Activated CD4-positive, CD25-positive, alpha-beta regulatory T cell treated with anti-CD3 and anti-CD28 coated beads, Interleukin-2, amount 50 U/mL, for 16 hours (primary cell): Measurements from ENCODE around the gene ERCC6L2.

Experiments
- DNase-seq: peaks from one replicate; pipeline ENCODE4 v3.0.0-alpha.2; 2020; ENCODE audit warnings: low read depth, low spot score

ERCC6L2 gene

GRCh38 chr9:95862343-95862742 is 13.1 kb upstream of the ERCC6L2 start:
- no peak for DNase-seq

- DNase-seq, result no peak
Observed at GRCh38 chr9:95864852-95865580, 10.5 kb upstream of the ERCC6L2 start.

GRCh38 chr9:95870352-95870751 is 5.1 kb upstream of the ERCC6L2 start:
- no peak for DNase-seq

- DNase-seq, result no peak
Observed at GRCh38 chr9:95870906-95871305, 4.6 kb upstream of the ERCC6L2 start.

GRCh38 chr9:95874303-95874988 is 1.0 kb upstream of the ERCC6L2 start:
- DNase-seq, result no peak

GRCh38 chr9:95874989-95875304 is 544 bp upstream of the ERCC6L2 start:
- DNase-seq, result peak; percentile 47

- DNase-seq, result no peak
Observed at GRCh38 chr9:95876138-95876444, 600 bp downstream of the ERCC6L2 start.

- DNase-seq, result no peak
Observed at GRCh38 chr9:95876595-95876994, 1.1 kb downstream of the ERCC6L2 start.

GRCh38 chr9:95877984-95878383 is 2.5 kb downstream of the ERCC6L2 start:
- DNase-seq, result no peak

- no peak for DNase-seq
Observed at GRCh38 chr9:95879591-95879990, 4.1 kb downstream of the ERCC6L2 start.

- DNase-seq, result no peak
Observed at GRCh38 chr9:95880021-95880690, 4.7 kb downstream of the ERCC6L2 start.

GRCh38 chr9:95887926-95888497 is 12.5 kb downstream of the ERCC6L2 start:
- DNase-seq, result no peak

GRCh38 chr9:95890594-95890993 is 15.1 kb downstream of the ERCC6L2 start:
- no peak for DNase-seq

- DNase-seq, result no peak
Observed at GRCh38 chr9:95891067-95891671, 15.7 kb downstream of the ERCC6L2 start.

GRCh38 chr9:95892690-95893089 is 17.2 kb downstream of the ERCC6L2 start:
- no peak for DNase-seq

GRCh38 chr9:95896580-95896979 is 21.1 kb downstream of the ERCC6L2 start:
- no peak for DNase-seq

- no peak for DNase-seq
Observed at GRCh38 chr9:95901506-95901905, 26.0 kb downstream of the ERCC6L2 start.

- DNase-seq, result no peak
Observed at GRCh38 chr9:95903398-95903797, 27.9 kb downstream of the ERCC6L2 start.

- DNase-seq, result no peak
Observed at GRCh38 chr9:95907794-95908193, 32.3 kb downstream of the ERCC6L2 start.

- no peak for DNase-seq
Observed at GRCh38 chr9:95910023-95910707, 34.7 kb downstream of the ERCC6L2 start.

- DNase-seq, result no peak
Observed at GRCh38 chr9:95910770-95911340, 35.4 kb downstream of the ERCC6L2 start.
